ENCODE measurements around the gene NUPR1.

GRCh38 chr16:28555561-28555960, 16.8 kb upstream of the NUPR1 start:
- TF ChIP-seq CTCF (conservative IDR thresholded peaks at IDR 0.05; ENCODE audit: low read length) (no peak), EZH2phosphoT487 (IDR thresholded peaks at IDR 0.05; ENCODE audit: borderline replicate concordance) (no peak)

Data from Loucy (cell line).